Effector memory CD8-positive, alpha-beta T cell (primary cell): ENCODE data around the gene SIGLEC5.
A peak's percentile ranks its signal among the peaks of the same experiment; 100 is the strongest.
"Not testable (repeated sequence)": the region's sequence is repeated elsewhere in the genome, so short reads cannot be mapped to it uniquely, and the experiment has no call there.

Source experiments
- ATAC-seq: fragments of 150-1000 bp; cut with Tn5 transposase; replicated peaks from 2 replicates; pipeline ENCODE4 v1.10.0; 2021; ENCODE audit warnings: mild to moderate bottlenecking, moderate library complexity
- DNase-seq, 3 experiments: peaks; one replicate each; pipeline ENCODE4 v3.0.0; 2021
- H3K27ac Mint-ChIP-seq, 2 donors: one replicate each; pipeline ENCODE4 v1.8.0; 2022; ENCODE audit warnings: mild to moderate bottlenecking in 2 of 2, mixed read lengths in 2 of 2, moderate library complexity in 2 of 2
- H3K27me3 Mint-ChIP-seq, 2 donors: one replicate each; pipeline ENCODE4 v1.8.0; 2022; ENCODE audit warnings: mixed read lengths in 2 of 2
- H3K36me3 Mint-ChIP-seq: one replicate; pipeline ENCODE4 v1.8.0; 2022; ENCODE audit warnings: mild to moderate bottlenecking, moderate library complexity, mixed read lengths; ENCODE audit not compliant: insufficient read depth
- H3K4me1 Mint-ChIP-seq, 2 donors: one replicate each; pipeline ENCODE4 v1.8.0; 2022; ENCODE audit warnings: low read depth in 2 of 2, mixed read lengths in 2 of 2
- H3K4me3 Mint-ChIP-seq, 2 donors: one replicate each; pipeline ENCODE4 v1.8.0; 2022; ENCODE audit warnings: mild to moderate bottlenecking in 2 of 2, mixed read lengths in 2 of 2, moderate library complexity in 2 of 2
- H3K9me3 Mint-ChIP-seq, 2 donors: one replicate each; pipeline ENCODE4 v1.8.0; 2022; ENCODE audit warnings: mixed read lengths in 2 of 2

Gene SIGLEC5

GRCh38 chr19:51646730-51647129 is 16.5 kb upstream of the SIGLEC5 start, which contains the start of gene SIGLEC14:
Gene SIGLEC14 (minus strand): TSS chr19:51646825. CDS start chr19:51646759, 66 bp downstream.
- H3K9me3 Mint-ChIP-seq, H3K4me3 Mint-ChIP-seq, H3K27ac Mint-ChIP-seq: not testable (repeated sequence)

GRCh38 chr19:51644636-51645271 is 14.6 kb upstream of the SIGLEC5 start:
- H3K36me3 Mint-ChIP-seq = no peaks in the 10 kb centered on the region
- H3K4me1 Mint-ChIP-seq = no peaks in the 10 kb centered on the region
- peak overlapping the region in 1 of 2 donors; percentile 9 for H3K4me3 Mint-ChIP-seq
- DNase-seq (no peak), ATAC-seq (no peak)
- H3K27me3 Mint-ChIP-seq = peaks cover 32 to 52% of the 10 kb centered on the region in 2 donors
- no peak overlapping the region for H3K27ac Mint-ChIP-seq
- no peaks in the 10 kb centered on the region for H3K9me3 Mint-ChIP-seq

More at GRCh38 chr19:51646730-51647129, 16.5 kb upstream of the SIGLEC5 start, which contains the start of gene SIGLEC14:
- H3K4me1 Mint-ChIP-seq, H3K36me3 Mint-ChIP-seq, ATAC-seq, DNase-seq: not testable (repeated sequence)
- H3K27me3 Mint-ChIP-seq = peaks cover 36 to 57% of the 10 kb centered on the region in 2 donors

- peaks cover 0 to 8% of the 10 kb centered on the region in 2 donors for H3K9me3 Mint-ChIP-seq
- H3K36me3 Mint-ChIP-seq = no peaks in the 10 kb centered on the region
- no peak for DNase-seq
- ATAC-seq = no peak
- no peaks in the 10 kb centered on the region for H3K4me1 Mint-ChIP-seq
- H3K4me3 Mint-ChIP-seq = no peak overlapping the region
- H3K27ac Mint-ChIP-seq = no peak overlapping the region
- peaks cover 26 to 64% of the 10 kb centered on the region in 2 donors for H3K27me3 Mint-ChIP-seq
Measured at GRCh38 chr19:51641648-51642047, 11.4 kb upstream of the SIGLEC5 start.

- Mint-ChIP-seq H3K36me3 (no peaks in the 10 kb centered on the region), H3K9me3 (peaks cover 0 to 8% of the 10 kb centered on the region in 2 donors), H3K27ac (no peak overlapping the region), H3K4me1 (no peaks in the 10 kb centered on the region), H3K4me3 (no peak overlapping the region), H3K27me3 (peaks cover 26 to 70% of the 10 kb centered on the region in 2 donors)
- no peak for DNase-seq
- no peak for ATAC-seq
Measured at GRCh38 chr19:51640386-51640785, 10.2 kb upstream of the SIGLEC5 start.

- DNase-seq (no peak), ATAC-seq (no peak)
- Mint-ChIP-seq H3K9me3 (peaks cover 0 to 8% of the 10 kb centered on the region in 2 donors), H3K27me3 (peaks cover 22 to 66% of the 10 kb centered on the region in 2 donors), H3K4me3 (no peak overlapping the region), H3K36me3 (no peaks in the 10 kb centered on the region), H3K4me1 (no peaks in the 10 kb centered on the region), H3K27ac (no peak overlapping the region)
Measured at GRCh38 chr19:51639916-51640315, 9.7 kb upstream of the SIGLEC5 start.

- Mint-ChIP-seq H3K9me3 (peaks cover 0 to 8% of the 10 kb centered on the region in 2 donors), H3K27me3 (peaks cover 10 to 47% of the 10 kb centered on the region in 2 donors), H3K4me1 (no peaks in the 10 kb centered on the region)
Measured at GRCh38 chr19:51637362-51637978, 7.3 kb upstream of the SIGLEC5 start.

GRCh38 chr19:51632126-51632525 is 1.9 kb upstream of the SIGLEC5 start:
- ATAC-seq (no peak), DNase-seq (no peak)
- Mint-ChIP-seq H3K4me3 (no peak overlapping the region), H3K4me1 (no peaks in the 10 kb centered on the region), H3K27me3 (peaks cover 15 to 53% of the 10 kb centered on the region in 2 donors), H3K27ac (no peak overlapping the region), H3K9me3 (peaks cover 0 to 5% of the 10 kb centered on the region in 2 donors), H3K36me3 (no peaks in the 10 kb centered on the region)

More at GRCh38 chr19:51637362-51637978, 7.3 kb upstream of the SIGLEC5 start:
- Mint-ChIP-seq H3K36me3 (no peaks in the 10 kb centered on the region), H3K4me3 (no peak overlapping the region), H3K27ac (no peak overlapping the region)
- ATAC-seq = no peak
- DNase-seq = no peak

- Mint-ChIP-seq H3K4me1 (no peaks in the 10 kb centered on the region), H3K27ac (peak overlapping the region in 1 of 2 donors; percentile 46), H3K4me3 (no peak overlapping the region), H3K27me3 (peaks cover 17 to 73% of the 10 kb centered on the region in 2 donors), H3K36me3 (no peaks in the 10 kb centered on the region), H3K9me3 (no peaks in the 10 kb centered on the region)
- ATAC-seq (no peak), DNase-seq (no peak)
Measured at GRCh38 chr19:51628153-51628939, 1.9 kb downstream of the SIGLEC5 start.

GRCh38 chr19:51627491-51628138 is 2.6 kb downstream of the SIGLEC5 start:
- peak overlapping the region in 1 of 2 donors; percentile 46 for H3K27ac Mint-ChIP-seq
- no peaks in the 10 kb centered on the region for H3K9me3 Mint-ChIP-seq
- H3K4me3 Mint-ChIP-seq = no peak overlapping the region
- ATAC-seq (no peak), DNase-seq (no peak)
- H3K4me1 Mint-ChIP-seq = no peaks in the 10 kb centered on the region
- H3K36me3 Mint-ChIP-seq = no peaks in the 10 kb centered on the region
- H3K27me3 Mint-ChIP-seq = peaks cover 17 to 70% of the 10 kb centered on the region in 2 donors

- no peaks in the 10 kb centered on the region for H3K9me3 Mint-ChIP-seq
- no peaks in the 10 kb centered on the region for H3K36me3 Mint-ChIP-seq
- DNase-seq (no peak), ATAC-seq (no peak)
- peaks cover 17 to 61% of the 10 kb centered on the region in 2 donors for H3K27me3 Mint-ChIP-seq
- no peaks in the 10 kb centered on the region for H3K4me1 Mint-ChIP-seq
- H3K4me3 Mint-ChIP-seq = no peak overlapping the region
- H3K27ac Mint-ChIP-seq = no peak overlapping the region
Measured at GRCh38 chr19:51626675-51627074, 3.5 kb downstream of the SIGLEC5 start.

- DNase-seq (no peak), ATAC-seq (no peak)
- H3K4me3 Mint-ChIP-seq = no peak overlapping the region
- H3K4me1 Mint-ChIP-seq = no peaks in the 10 kb centered on the region
- no peaks in the 10 kb centered on the region for H3K36me3 Mint-ChIP-seq
- no peaks in the 10 kb centered on the region for H3K9me3 Mint-ChIP-seq
- H3K27me3 Mint-ChIP-seq = peaks cover 4 to 29% of the 10 kb centered on the region in 2 donors
- H3K27ac Mint-ChIP-seq = no peak overlapping the region
Measured at GRCh38 chr19:51621178-51621577, 9.0 kb downstream of the SIGLEC5 start.

GRCh38 chr19:51615991-51616390 is 14.2 kb downstream of the SIGLEC5 start:
- Mint-ChIP-seq H3K9me3 (peaks cover 0 to 6% of the 10 kb centered on the region in 2 donors), H3K4me1 (no peaks in the 10 kb centered on the region), H3K4me3 (no peak overlapping the region), H3K27me3 (peaks cover 35 to 57% of the 10 kb centered on the region in 2 donors), H3K27ac (no peak overlapping the region), H3K36me3 (no peaks in the 10 kb centered on the region)
- DNase-seq = no peak
- no peak for ATAC-seq

GRCh38 chr19:51614789-51615188 is 15.4 kb downstream of the SIGLEC5 start:
- no peak for ATAC-seq

More at GRCh38 chr19:51614789-51615188, 15.4 kb downstream of the SIGLEC5 start:
- Mint-ChIP-seq H3K9me3 (peaks cover 0 to 6% of the 10 kb centered on the region in 2 donors), H3K27ac (no peak overlapping the region), H3K4me1 (no peaks in the 10 kb centered on the region), H3K27me3 (peaks cover 36 to 63% of the 10 kb centered on the region in 2 donors), H3K4me3 (no peak overlapping the region), H3K36me3 (no peaks in the 10 kb centered on the region)
- no peak for DNase-seq
